ENCODE results near the gene KIF2A.

The KIF2A gene

GRCh38 chr5:62386824-62387223 is 80.8 kb downstream of the KIF2A start:
- no peak for DNase-seq

GRCh38 chr5:62395210-62395950 is 89.4 kb downstream of the KIF2A start:
- no peak for DNase-seq

- DNase-seq, result peak; percentile 84
Measured at GRCh38 chr5:62403411-62404250, 97.6 kb downstream of the KIF2A start, which contains the start of gene DIMT1. Gene DIMT1, minus strand, starts transcription at chr5:62403905. Its CDS starts 133 bp downstream, at chr5:62403772.

GRCh38 chr5:62412549-62413329 is 106.7 kb downstream of the KIF2A start, which contains the start of gene IPO11:
Gene IPO11, plus strand, starts transcription at chr5:62412763. Its CDS starts 24,517 bp downstream, at chr5:62437280.
- DNase-seq, result peak; percentile 99

- no peak for DNase-seq
Measured at GRCh38 chr5:62413711-62414110, 107.7 kb downstream of the KIF2A start.

GRCh38 chr5:62418462-62419076 is 112.6 kb downstream of the KIF2A start:
- DNase-seq, result no peak

- no peak for DNase-seq
Measured at GRCh38 chr5:62419609-62420008, 113.6 kb downstream of the KIF2A start.

- DNase-seq, result no peak
Measured at GRCh38 chr5:62421414-62421813, 115.4 kb downstream of the KIF2A start.

- DNase-seq, result no peak
Measured at GRCh38 chr5:62424763-62425162, 118.8 kb downstream of the KIF2A start.

GRCh38 chr5:62431735-62432620 is 126.0 kb downstream of the KIF2A start:
- no peak for DNase-seq

GRCh38 chr5:62432621-62433064 is 126.6 kb downstream of the KIF2A start:
- no peak for DNase-seq

All from activated T-cell treated with anti-CD3 and anti-CD28 coated beads for 4 hours (primary cell).